GM23338 (cell line): Measurements from ENCODE around the gene IL11. TPM values are rescaled to one million over a fixed set of nuclear protein-coding genes. Genes with fewer than 3 reads are reported as not detected.

Experiments
- ATAC-seq: fragments of 200-7000 bp; cut with Tn5 transposase; 3 replicates; pipeline ENCODE4 v1.9.1; 2020
- DNase-seq: peaks from one replicate; pipeline ENCODE4 v3.0.0-alpha.2; 2015; ENCODE audit warnings: low spot score
- H2AFZ ChIP-seq: fragments of 200-600 bp; sonication (generic); 2 replicates; pipeline ENCODE4 v1.8.0; 2016; ENCODE audit warnings: antibody characterized with exemption, mild to moderate bottlenecking, moderate library complexity
- H3F3A ChIP-seq: fragments of 200-600 bp; sonication (generic); replicated peaks from 2 replicates; pipeline ENCODE4 v1.8.0; 2017; ENCODE audit warnings: antibody characterized with exemption, mixed run types, low read depth
- H3K27ac ChIP-seq: fragments of 200-600 bp; sonication (generic); 2 replicates; pipeline ENCODE4 v1.6.1; 2016; ENCODE audit warnings: low read depth
- H3K27me3 ChIP-seq: fragments of 200-600 bp; sonication (generic); 2 replicates; pipeline ENCODE4 v1.8.0; 2016; ENCODE audit warnings: mild to moderate bottlenecking, mixed run types, moderate library complexity; ENCODE audit not compliant: insufficient read depth
- H3K36me3 ChIP-seq: fragments of 200-600 bp; sonication (generic); 2 replicates; pipeline ENCODE4 v1.8.0; 2016; ENCODE audit warnings: mild to moderate bottlenecking; ENCODE audit not compliant: insufficient read depth
- H3K4me1 ChIP-seq: fragments of 200-600 bp; sonication (generic); 2 replicates; pipeline ENCODE4 v1.8.0; 2016; ENCODE audit warnings: mild to moderate bottlenecking, moderate library complexity; ENCODE audit not compliant: insufficient read depth
- H3K4me2 ChIP-seq: fragments of 200-600 bp; sonication (generic); 2 replicates; pipeline ENCODE4 v1.7.1; 2017; ENCODE audit warnings: mixed run types
- H3K4me3 ChIP-seq: fragments of 200-600 bp; sonication (generic); 2 replicates; pipeline ENCODE4 v1.6.1; 2016; ENCODE audit warnings: mixed run types
- H3K79me2 ChIP-seq: fragments of 200-600 bp; sonication (generic); replicated peaks from 2 replicates; pipeline ENCODE4 v1.8.0; 2017; ENCODE audit warnings: mild to moderate bottlenecking; ENCODE audit not compliant: insufficient read depth
- H3K9me2 ChIP-seq: fragments of 200-600 bp; sonication (generic); 2 replicates; pipeline ENCODE4 v1.8.0; 2017; ENCODE audit not compliant: insufficient read depth
- H4K20me1 ChIP-seq: fragments of 200-600 bp; sonication (generic); replicated peaks from 2 replicates; pipeline ENCODE4 v1.8.0; 2017; ENCODE audit warnings: mild to moderate bottlenecking; ENCODE audit not compliant: insufficient read depth
- H3K27ac Mint-ChIP-seq: 2 replicates; pipeline ENCODE4 v1.8.0; 2020; ENCODE audit warnings: inconsistent platforms, mild to moderate bottlenecking, moderate library complexity, mixed read lengths
- H3K27me3 Mint-ChIP-seq: 3 replicates; pipeline ENCODE4 v1.8.0; 2022; ENCODE audit warnings: low read depth, mild to moderate bottlenecking, moderate library complexity, mixed read lengths, inconsistent platforms; ENCODE audit not compliant: insufficient read depth, poor library complexity
- H3K36me3 Mint-ChIP-seq: 3 replicates; pipeline ENCODE4 v1.8.0; 2021; ENCODE audit warnings: low read depth, mild to moderate bottlenecking, inconsistent platforms, moderate library complexity, mixed read lengths
- H3K4me1 Mint-ChIP-seq: 3 replicates; pipeline ENCODE4 v1.8.0; 2020; ENCODE audit warnings: mild to moderate bottlenecking, inconsistent platforms, mixed read lengths
- H3K4me3 Mint-ChIP-seq: 3 replicates; pipeline ENCODE4 v1.8.0; 2021; ENCODE audit warnings: moderate library complexity, mild to moderate bottlenecking, inconsistent platforms, mixed read lengths
- H3K9me3 Mint-ChIP-seq: 3 replicates; pipeline ENCODE4 v1.8.0; 2020; ENCODE audit warnings: moderate library complexity, mild to moderate bottlenecking, inconsistent platforms, mixed read lengths
- CTCF ChIP-seq, 2 experiments: fragments of 200-600 bp in 1 of 2; sonication (generic) in 1 of 2; conservative IDR thresholded peaks; 2 replicates each; pipeline versions ENCODE4 v1.5.1 to v1.6.1; 2016 to 2017; ENCODE audit warnings: antibody characterized with exemption in 2 of 2, low read depth in 2 of 2, mild to moderate bottlenecking in 2 of 2, moderate library complexity in 1 of 2
- EZH2 ChIP-seq: fragments of 200-600 bp; sonication (generic); IDR thresholded peaks from one replicate; pipeline ENCODE4 v1.8.0; 2017; ENCODE audit warnings: antibody characterized with exemption, mild to moderate bottlenecking, low read depth; ENCODE audit not compliant: unreplicated experiment
- EZH2phosphoT487 ChIP-seq: fragments of 200-600 bp; sonication (generic); IDR thresholded peaks from one replicate; pipeline ENCODE4 v1.8.1; 2018; ENCODE audit warnings: antibody characterized with exemption; ENCODE audit not compliant: unreplicated experiment
- JUNB ChIP-seq: IDR thresholded peaks from one replicate; pipeline ENCODE4 v1.6.1; 2016; ENCODE audit warnings: antibody characterized with exemption; ENCODE audit not compliant: unreplicated experiment
- POLR2AphosphoS5 ChIP-seq: IDR thresholded peaks from 2 replicates; pipeline ENCODE4 v1.6.1; 2016; ENCODE audit warnings: antibody characterized with exemption, low read depth
- ZNF331 ChIP-seq: fragments of 250-450 bp; sonication (Bioruptor Pico); IDR thresholded peaks from 2 replicates; pipeline ENCODE4 v1.5.0; 2020; ENCODE audit warnings: low read depth, mild to moderate bottlenecking, moderate library complexity
- ZNF462 ChIP-seq: fragments of 250-450 bp; sonication (Bioruptor Pico); IDR thresholded peaks from 2 replicates; pipeline ENCODE4 v1.5.0; 2020; ENCODE audit warnings: mild to moderate bottlenecking, moderate library complexity
- polyA plus RNA-seq: library from polyadenylated mRNA; unstranded; fragments of >200 nt; fragmentation: Nextera tagmentation; extraction: Ambion mirVana; gene quantifications from 2 replicates; pipeline ENCODE4 v1.2.1, GENCODE V29; 2016
- total RNA-seq: library from RNA; depleted of rRNA; stranded (reverse); fragments of >200 nt; shearing (Covaris generic); gene quantifications from 2 replicates; pipeline ENCODE4 v1.2.3, GENCODE V29; 2014
- TF ChIP-seq, protein P1 (sequence below): IDR thresholded peaks from one replicate; pipeline ENCODE4 v1.6.1; 2018; ENCODE audit warnings: antibody characterized with exemption; ENCODE audit not compliant: unreplicated experiment
- TF ChIP-seq, protein P2 (sequence below): IDR thresholded peaks from 2 replicates; pipeline ENCODE4 v1.6.1; 2016; ENCODE audit warnings: antibody characterized with exemption

The IL11 gene
- total and polyA plus RNA-seq, 2 experiments from 2014 or later, result 0.58 to 2.2 TPM

DNA sequence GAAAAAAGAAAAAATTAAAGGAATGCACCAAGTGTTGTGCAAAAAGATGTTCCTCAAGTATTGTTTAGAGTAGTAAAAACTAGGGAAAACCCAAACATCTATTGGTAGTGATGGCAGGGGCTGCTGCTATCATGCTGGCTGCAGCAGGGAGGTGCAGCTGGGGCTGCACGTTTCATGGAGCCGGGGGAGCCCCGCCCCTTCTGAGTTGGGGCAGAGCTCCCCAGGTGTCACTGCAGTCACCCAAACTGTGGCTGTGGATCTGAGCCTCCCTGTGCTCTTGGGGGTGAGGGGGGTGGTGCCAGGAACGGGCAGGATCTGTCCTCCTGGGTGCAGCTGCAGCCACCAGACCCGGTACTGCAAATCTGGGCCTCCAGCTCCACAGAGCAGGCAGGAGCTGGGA, 48.8 kb upstream of the IL11 start:
- Mint-ChIP-seq H3K4me1 (peaks cover 2% of the 10 kb centered on the region; the same call in 2 of the 3 replicates), H3K36me3 (no peaks in the 10 kb centered on the region; the same call in 2 of the 3 replicates), H3K27me3 (peaks cover 19% of the 10 kb centered on the region), H3K27ac (no peak overlapping the region), H3K9me3 (peaks cover 14% of the 10 kb centered on the region), H3K4me3 (no peak overlapping the region)
- Histone ChIP-seq H3K4me1 (no peaks in the 10 kb centered on the region), H3K9me2 (no peaks in the 10 kb centered on the region), H4K20me1 (no peaks in the 10 kb centered on the region), H3K4me3 (no peak overlapping the region), H3K27me3 (peaks cover 7% of the 10 kb centered on the region; the same call in 1 of the 2 replicates), H3K4me2 (no peak overlapping the region), H3K79me2 (no peaks in the 10 kb centered on the region), H3K36me3 (no peaks in the 10 kb centered on the region), H2AFZ (no peak overlapping the region), H3K27ac (no peak overlapping the region), H3F3A (no peaks in the 10 kb centered on the region)
- no peak for TF ChIP-seq ZNF331
- TF ChIP-seq EZH2, result no peak
- TF ChIP-seq EZH2phosphoT487, result no peak
- no peak for TF ChIP-seq ZNF462 (CRISPR knock-in tag)
- TF ChIP-seq, protein P1, sequence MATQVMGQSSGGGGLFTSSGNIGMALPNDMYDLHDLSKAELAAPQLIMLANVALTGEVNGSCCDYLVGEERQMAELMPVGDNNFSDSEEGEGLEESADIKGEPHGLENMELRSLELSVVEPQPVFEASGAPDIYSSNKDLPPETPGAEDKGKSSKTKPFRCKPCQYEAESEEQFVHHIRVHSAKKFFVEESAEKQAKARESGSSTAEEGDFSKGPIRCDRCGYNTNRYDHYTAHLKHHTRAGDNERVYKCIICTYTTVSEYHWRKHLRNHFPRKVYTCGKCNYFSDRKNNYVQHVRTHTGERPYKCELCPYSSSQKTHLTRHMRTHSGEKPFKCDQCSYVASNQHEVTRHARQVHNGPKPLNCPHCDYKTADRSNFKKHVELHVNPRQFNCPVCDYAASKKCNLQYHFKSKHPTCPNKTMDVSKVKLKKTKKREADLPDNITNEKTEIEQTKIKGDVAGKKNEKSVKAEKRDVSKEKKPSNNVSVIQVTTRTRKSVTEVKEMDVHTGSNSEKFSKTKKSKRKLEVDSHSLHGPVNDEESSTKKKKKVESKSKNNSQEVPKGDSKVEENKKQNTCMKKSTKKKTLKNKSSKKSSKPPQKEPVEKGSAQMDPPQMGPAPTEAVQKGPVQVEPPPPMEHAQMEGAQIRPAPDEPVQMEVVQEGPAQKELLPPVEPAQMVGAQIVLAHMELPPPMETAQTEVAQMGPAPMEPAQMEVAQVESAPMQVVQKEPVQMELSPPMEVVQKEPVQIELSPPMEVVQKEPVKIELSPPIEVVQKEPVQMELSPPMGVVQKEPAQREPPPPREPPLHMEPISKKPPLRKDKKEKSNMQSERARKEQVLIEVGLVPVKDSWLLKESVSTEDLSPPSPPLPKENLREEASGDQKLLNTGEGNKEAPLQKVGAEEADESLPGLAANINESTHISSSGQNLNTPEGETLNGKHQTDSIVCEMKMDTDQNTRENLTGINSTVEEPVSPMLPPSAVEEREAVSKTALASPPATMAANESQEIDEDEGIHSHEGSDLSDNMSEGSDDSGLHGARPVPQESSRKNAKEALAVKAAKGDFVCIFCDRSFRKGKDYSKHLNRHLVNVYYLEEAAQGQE, result no peak
- TF ChIP-seq, protein P2, sequence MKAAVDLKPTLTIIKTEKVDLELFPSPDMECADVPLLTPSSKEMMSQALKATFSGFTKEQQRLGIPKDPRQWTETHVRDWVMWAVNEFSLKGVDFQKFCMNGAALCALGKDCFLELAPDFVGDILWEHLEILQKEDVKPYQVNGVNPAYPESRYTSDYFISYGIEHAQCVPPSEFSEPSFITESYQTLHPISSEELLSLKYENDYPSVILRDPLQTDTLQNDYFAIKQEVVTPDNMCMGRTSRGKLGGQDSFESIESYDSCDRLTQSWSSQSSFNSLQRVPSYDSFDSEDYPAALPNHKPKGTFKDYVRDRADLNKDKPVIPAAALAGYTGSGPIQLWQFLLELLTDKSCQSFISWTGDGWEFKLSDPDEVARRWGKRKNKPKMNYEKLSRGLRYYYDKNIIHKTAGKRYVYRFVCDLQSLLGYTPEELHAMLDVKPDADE, result no peak
- no peak for TF ChIP-seq POLR2AphosphoS5
- no peak for TF ChIP-seq JUNB
- no peak for TF ChIP-seq CTCF (conservative IDR thresholded peaks at IDR 0.05; ENCODE audit: low read depth in 2 of 2)
- ATAC-seq (no peak), DNase-seq (no peak)
